ENCODE results near the gene CCDC90B.

CCDC90B gene

GRCh38 chr11:83221694-83222093 is 64.5 kb downstream of the CCDC90B start:
- ChIA-PET CTCF (interaction anchor here (1.1 to 2.0 kb wide), 3 partner anchors 446 to 598 kb away, joined by 3 to 8 read pairs (median 3); no protein-coding TSS in a partner anchor), POLR2A (no interaction called here)
- H3K4me1 ChIP-seq (ENCODE audit: control insufficient read depth, insufficient read depth, low read length) = no peaks in the 10 kb centered on the region
- H3K27ac ChIP-seq (ENCODE audit: extremely low read depth, low read depth, low read length) = no peak overlapping the region
- no peak overlapping the region for H3K4me3 ChIP-seq (ENCODE audit: low read depth, low read length)
- H3K36me3 ChIP-seq (ENCODE audit: control insufficient read depth in 2 of 2, insufficient read depth in 1 of 2, low read length in 2 of 2) = no peaks in the 10 kb centered on the region; a peak in 1 of 3 replicates
- TF ChIP-seq GLI4 (tag by site-specific recombination; IDR thresholded peaks at IDR 0.05) (no peak), ZNF302 (tag by site-specific recombination; IDR thresholded peaks at IDR 0.05; ENCODE audit: low read depth) (no peak), KLF8 (tag by site-specific recombination; IDR thresholded peaks at IDR 0.05) (no peak), ZNF830 (tag by site-specific recombination; IDR thresholded peaks at IDR 0.05; ENCODE audit: low read depth) (no peak), ZNF138 (tag by site-specific recombination; IDR thresholded peaks at IDR 0.05; ENCODE audit: borderline replicate concordance) (no peak), ZNF521 (tag by site-specific recombination; IDR thresholded peaks at IDR 0.05) (no peak)
- TF ChIP-seq, protein P1, sequence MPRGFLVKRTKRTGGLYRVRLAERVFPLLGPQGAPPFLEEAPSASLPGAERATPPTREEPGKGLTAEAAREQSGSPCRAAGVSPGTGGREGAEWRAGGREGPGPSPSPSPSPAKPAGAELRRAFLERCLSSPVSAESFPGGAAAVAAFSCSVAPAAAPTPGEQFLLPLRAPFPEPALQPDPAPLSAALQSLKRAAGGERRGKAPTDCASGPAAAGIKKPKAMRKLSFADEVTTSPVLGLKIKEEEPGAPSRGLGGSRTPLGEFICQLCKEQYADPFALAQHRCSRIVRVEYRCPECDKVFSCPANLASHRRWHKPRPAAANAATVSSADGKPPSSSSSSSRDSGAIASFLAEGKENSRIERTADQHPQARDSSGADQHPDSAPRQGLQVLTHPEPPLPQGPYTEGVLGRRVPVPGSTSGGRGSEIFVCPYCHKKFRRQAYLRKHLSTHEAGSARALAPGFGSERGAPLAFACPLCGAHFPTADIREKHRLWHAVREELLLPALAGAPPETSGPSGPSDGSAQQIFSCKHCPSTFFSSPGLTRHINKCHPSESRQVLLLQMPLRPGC (tag by site-specific recombination; IDR thresholded peaks at IDR 0.05) = no peak
- no peaks in the 10 kb centered on the region for H3K9me3 ChIP-seq (ENCODE audit: control insufficient read depth, insufficient read depth, low read depth, low read length)

DNA sequence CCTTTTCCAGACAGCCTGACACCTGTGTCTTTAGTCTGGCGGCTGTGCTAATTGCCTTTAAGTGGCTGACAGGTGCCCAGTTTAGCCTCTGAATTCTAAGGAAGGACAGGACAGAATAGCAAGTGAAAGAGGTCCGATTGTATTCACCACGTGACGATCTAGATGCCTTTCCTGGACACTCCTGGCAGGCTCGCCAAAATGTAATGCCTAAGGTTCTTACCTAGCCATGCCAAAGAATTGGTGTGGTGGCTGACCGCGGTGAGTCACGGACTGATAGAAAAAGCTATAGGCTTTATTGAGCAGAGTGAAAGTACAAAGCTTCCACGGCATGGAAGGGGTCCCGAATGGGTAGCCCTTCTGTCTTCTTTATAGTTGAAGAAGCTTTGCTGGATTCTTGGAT is 65.9 kb downstream of the CCDC90B start:
- Histone ChIP-seq H3K4me1 (ENCODE audit: control insufficient read depth, insufficient read depth, low read length) (no peaks in the 10 kb centered on the region), H3K36me3 (ENCODE audit: control insufficient read depth in 2 of 2, insufficient read depth in 1 of 2, low read length in 2 of 2) (no peaks in the 10 kb centered on the region), H3K27ac (ENCODE audit: extremely low read depth, low read depth, low read length) (no peak overlapping the region), H3K4me3 (ENCODE audit: low read depth, low read length) (no peak overlapping the region), H3K9me3 (ENCODE audit: control insufficient read depth, insufficient read depth, low read depth, low read length) (no peaks in the 10 kb centered on the region)
- CTCF ChIA-PET = interaction anchor here (0.5 to 1.1 kb wide), 5 partner anchors 30 to 599 kb away, joined by 3 to 5 read pairs (median 3); no protein-coding TSS in a partner anchor
- POLR2A ChIA-PET = no interaction called here
- no peak for TF ChIP-seq ZNF37A (tag by site-specific recombination; IDR thresholded peaks at IDR 0.05)
- no peak for TF ChIP-seq ZNF292 (tag by site-specific recombination; IDR thresholded peaks at IDR 0.05; ENCODE audit: borderline replicate concordance, low read depth)
- no peak for TF ChIP-seq SP2 (tag by site-specific recombination; IDR thresholded peaks at IDR 0.05)
- no peak for TF ChIP-seq ZNF561 (tag by site-specific recombination; IDR thresholded peaks at IDR 0.05; ENCODE audit: borderline replicate concordance)
- no peak for TF ChIP-seq ZBTB20 (tag by site-specific recombination; IDR thresholded peaks at IDR 0.05)
- no peak for TF ChIP-seq ZEB2 (tag by site-specific recombination; IDR thresholded peaks at IDR 0.05)
- TF ChIP-seq, protein P2, sequence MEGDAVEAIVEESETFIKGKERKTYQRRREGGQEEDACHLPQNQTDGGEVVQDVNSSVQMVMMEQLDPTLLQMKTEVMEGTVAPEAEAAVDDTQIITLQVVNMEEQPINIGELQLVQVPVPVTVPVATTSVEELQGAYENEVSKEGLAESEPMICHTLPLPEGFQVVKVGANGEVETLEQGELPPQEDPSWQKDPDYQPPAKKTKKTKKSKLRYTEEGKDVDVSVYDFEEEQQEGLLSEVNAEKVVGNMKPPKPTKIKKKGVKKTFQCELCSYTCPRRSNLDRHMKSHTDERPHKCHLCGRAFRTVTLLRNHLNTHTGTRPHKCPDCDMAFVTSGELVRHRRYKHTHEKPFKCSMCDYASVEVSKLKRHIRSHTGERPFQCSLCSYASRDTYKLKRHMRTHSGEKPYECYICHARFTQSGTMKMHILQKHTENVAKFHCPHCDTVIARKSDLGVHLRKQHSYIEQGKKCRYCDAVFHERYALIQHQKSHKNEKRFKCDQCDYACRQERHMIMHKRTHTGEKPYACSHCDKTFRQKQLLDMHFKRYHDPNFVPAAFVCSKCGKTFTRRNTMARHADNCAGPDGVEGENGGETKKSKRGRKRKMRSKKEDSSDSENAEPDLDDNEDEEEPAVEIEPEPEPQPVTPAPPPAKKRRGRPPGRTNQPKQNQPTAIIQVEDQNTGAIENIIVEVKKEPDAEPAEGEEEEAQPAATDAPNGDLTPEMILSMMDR (tag by site-specific recombination; IDR thresholded peaks at IDR 0.05) = no peak
- TF ChIP-seq ZNF114 (tag by site-specific recombination; IDR thresholded peaks at IDR 0.05) = no peak
- TF ChIP-seq SP3 (tag by site-specific recombination; IDR thresholded peaks at IDR 0.05) = no peak
- TF ChIP-seq TRIM28 (IDR thresholded peaks at IDR 0.05; ENCODE audit: borderline replicate concordance, low read length) = no peak
- no peak for TF ChIP-seq ZNF792 (tag by site-specific recombination; IDR thresholded peaks at IDR 0.05)
- no peak for TF ChIP-seq HIC1 (tag by site-specific recombination; IDR thresholded peaks at IDR 0.05)
- no peak for TF ChIP-seq GLIS1 (tag by site-specific recombination; IDR thresholded peaks at IDR 0.05)
- TF ChIP-seq TCF7L2 (IDR thresholded peaks at IDR 0.05; ENCODE audit: borderline replicate concordance, low read depth, low read length) = no peak
- no peak for TF ChIP-seq ZNF585B (tag by site-specific recombination; IDR thresholded peaks at IDR 0.05)
- no peak for TF ChIP-seq ZNF830 (tag by site-specific recombination; IDR thresholded peaks at IDR 0.05; ENCODE audit: low read depth)
- TF ChIP-seq, protein P3, sequence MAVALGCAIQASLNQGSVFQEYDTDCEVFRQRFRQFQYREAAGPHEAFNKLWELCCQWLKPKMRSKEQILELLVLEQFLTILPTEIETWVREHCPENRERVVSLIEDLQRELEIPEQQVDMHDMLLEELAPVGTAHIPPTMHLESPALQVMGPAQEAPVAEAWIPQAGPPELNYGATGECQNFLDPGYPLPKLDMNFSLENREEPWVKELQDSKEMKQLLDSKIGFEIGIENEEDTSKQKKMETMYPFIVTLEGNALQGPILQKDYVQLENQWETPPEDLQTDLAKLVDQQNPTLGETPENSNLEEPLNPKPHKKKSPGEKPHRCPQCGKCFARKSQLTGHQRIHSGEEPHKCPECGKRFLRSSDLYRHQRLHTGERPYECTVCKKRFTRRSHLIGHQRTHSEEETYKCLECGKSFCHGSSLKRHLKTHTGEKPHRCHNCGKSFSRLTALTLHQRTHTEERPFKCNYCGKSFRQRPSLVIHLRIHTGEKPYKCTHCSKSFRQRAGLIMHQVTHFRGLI (tag by site-specific recombination; IDR thresholded peaks at IDR 0.05) = no peak
- no peak for TF ChIP-seq ZNF354C (tag by site-specific recombination; IDR thresholded peaks at IDR 0.05; ENCODE audit: borderline replicate concordance, low read depth)
- no peak for TF ChIP-seq ZNF335 (tag by site-specific recombination; conservative IDR thresholded peaks at IDR 0.05)

Measured in HEK293 (cell line).